Common myeloid progenitor, CD34-positive (primary cell): ENCODE measurements around the gene NLN.

Experiments
- CTCF ChIA-PET: fragments of 350-600 bp; sonication (Branson Sonifier 250); formaldehyde crosslinking; loops from one replicate; lab custom pipeline; 2021; ENCODE audit warnings: antibody characterized with exemption; lab: Charles Lee
- POLR2A ChIA-PET: fragments of 350-600 bp; sonication (Branson Sonifier 250); formaldehyde crosslinking; loops from one replicate; lab custom pipeline; 2021; ENCODE audit warnings: antibody characterized with exemption; lab: Charles Lee
- DNase-seq, 3 donors: peaks; one replicate each; pipeline versions ENCODE4 v3.0.0 to v3.0.0-alpha.2; 2013
- H3K27ac ChIP-seq, 2 experiments: 1 replicate in 1 of 2; 2 replicates in 1 of 2; pipeline ENCODE4 v1.7.0; 2013; ENCODE audit warnings: inconsistent platforms in 2 of 2, low read length in 2 of 2, mild to moderate bottlenecking in 2 of 2, low read depth in 1 of 2, moderate library complexity in 1 of 2; ENCODE audit not compliant: severe bottlenecking in 2 of 2, insufficient read depth in 1 of 2, poor library complexity in 1 of 2
- H3K27me3 ChIP-seq, 5 experiments: replicated peaks in 2 of 5; 1 replicate in 3 of 5; 2 replicates in 2 of 5; pipeline versions ENCODE4 v1.6.1 to v1.7.0; 2013; ENCODE audit warnings: low read length in 4 of 5, mild to moderate bottlenecking in 2 of 5, moderate library complexity in 2 of 5, inconsistent platforms in 1 of 5; ENCODE audit not compliant: insufficient read depth in 5 of 5, control insufficient read depth in 4 of 5
- H3K36me3 ChIP-seq, 4 experiments: 1 replicate in 2 of 4; 2 replicates in 2 of 4; pipeline versions ENCODE4 v1.6.1 to v1.7.0; 2013; ENCODE audit warnings: low read length in 3 of 4, control low read depth in 1 of 4, mild to moderate bottlenecking in 1 of 4; ENCODE audit not compliant: control insufficient read depth in 4 of 4, insufficient read depth in 4 of 4
- H3K4me1 ChIP-seq, 4 experiments: 1 replicate in 3 of 4; 2 replicates in 1 of 4; pipeline versions ENCODE4 v1.6.1 to v1.7.1; 2013; ENCODE audit warnings: low read length in 3 of 4, mild to moderate bottlenecking in 3 of 4, control low read depth in 1 of 4, inconsistent platforms in 1 of 4, moderate library complexity in 1 of 4; ENCODE audit not compliant: control insufficient read depth in 4 of 4, insufficient read depth in 4 of 4; ENCODE audit errors: control extremely low read depth in 1 of 4
- H3K4me3 ChIP-seq, 7 experiments: 1 replicate in 4 of 7; 2 replicates in 3 of 7; pipeline versions ENCODE4 v1.5.1 to v1.7.0; 2013; ENCODE audit warnings: mild to moderate bottlenecking in 7 of 7, low read length in 6 of 7, moderate library complexity in 6 of 7, inconsistent platforms in 2 of 7, low read depth in 2 of 7, control low read depth in 1 of 7; ENCODE audit not compliant: insufficient read depth in 4 of 7, control insufficient read depth in 1 of 7; ENCODE audit errors: extremely low read depth in 1 of 7
- H3K9me3 ChIP-seq, 5 experiments: 1 replicate in 4 of 5; 2 replicates in 1 of 5; pipeline versions ENCODE4 v1.6.1 to v1.7.1; 2013; ENCODE audit warnings: low read length in 4 of 5, mild to moderate bottlenecking in 2 of 5, inconsistent platforms in 1 of 5, low read depth in 1 of 5, moderate library complexity in 1 of 5; ENCODE audit not compliant: control insufficient read depth in 4 of 5, insufficient read depth in 2 of 5; ENCODE audit errors: control extremely low read depth in 1 of 5
- WGBS: methylation state at CpG from one replicate; pipeline ENCODE4 v1.1.5; 2013; ENCODE audit not compliant: insufficient coverage; 5-methylcytosine and 5-hydroxymethylcytosine counted together

Gene NLN

GRCh38 chr5:65739162-65739561, 17.2 kb downstream of the NLN start:
- no peak for DNase-seq
- Histone ChIP-seq H3K36me3 (peaks cover 0 to 2% (median 0%) of the 10 kb centered on the region in 4 experiments), H3K4me1 (peaks cover 0 to 13% (median 2%) of the 10 kb centered on the region in 4 experiments), H3K27ac (no peak overlapping the region), H3K4me3 (no peak overlapping the region), H3K27me3 (no peaks in the 10 kb centered on the region), H3K9me3 (no peaks in the 10 kb centered on the region)
- ChIA-PET POLR2A (no interaction called here), CTCF (no interaction called here)

GRCh38 chr5:65742565-65743231, 20.7 kb downstream of the NLN start:
- H3K27ac ChIP-seq: no peak overlapping the region
- POLR2A ChIA-PET: interaction anchor here (0.6 kb wide), 1 partner anchor 67 kb away, joined by 3 read pairs; no protein-coding TSS in a partner anchor
- CTCF ChIA-PET: interaction anchor here (0.6 to 2.9 kb wide), 5 partner anchors 15 to 375 kb away, joined by 3 to 8 read pairs (median 3); no protein-coding TSS in a partner anchor
- no peaks in the 10 kb centered on the region for H3K4me1 ChIP-seq
- no peaks in the 10 kb centered on the region for H3K27me3 ChIP-seq
- no CpG with 5 or more reads among the region's 4 CpGs for WGBS
- peak; percentile 49 to 68 (median 67) for DNase-seq
- no peaks in the 10 kb centered on the region for H3K9me3 ChIP-seq
- H3K36me3 ChIP-seq: peaks cover 0 to 2% (median 0%) of the 10 kb centered on the region in 4 experiments
- H3K4me3 ChIP-seq: no peak overlapping the region

DNA sequence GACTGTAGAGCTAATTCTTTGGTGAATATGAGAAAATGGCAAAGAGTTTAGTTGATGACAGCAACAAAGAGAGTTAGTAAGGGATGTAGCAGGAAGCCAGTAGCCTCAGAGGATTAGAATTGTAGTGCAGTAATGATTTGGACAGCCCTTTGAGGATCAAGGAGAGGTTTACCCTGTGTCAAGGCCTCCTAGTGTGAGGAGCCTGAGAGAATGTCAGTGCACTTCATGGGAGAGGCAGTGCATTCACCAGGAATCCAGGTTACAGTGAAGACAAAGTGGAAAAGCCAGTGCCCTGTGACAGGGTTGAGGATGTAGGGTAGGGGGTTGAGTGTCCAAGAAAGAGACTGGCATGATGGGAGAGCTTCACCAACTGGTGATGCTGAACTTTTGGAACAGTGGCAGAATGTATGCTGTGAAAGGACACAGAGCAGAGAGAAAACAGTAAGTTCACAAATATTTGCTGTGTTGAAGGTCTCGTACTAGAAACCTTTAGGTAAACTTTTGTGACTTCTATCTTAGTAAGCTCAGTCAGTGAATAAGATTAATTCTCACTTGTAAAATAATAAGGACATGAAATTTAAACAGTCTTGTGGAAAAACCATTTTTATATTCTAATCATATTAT, 27.3 kb downstream of the NLN start:
- no peak for DNase-seq
- POLR2A ChIA-PET: no interaction called here

GRCh38 chr5:65749956-65750355, 28.0 kb downstream of the NLN start:
- Histone ChIP-seq H3K27me3 (no peaks in the 10 kb centered on the region), H3K36me3 (peaks cover 0 to 3% (median 0%) of the 10 kb centered on the region in 4 experiments), H3K9me3 (peaks cover 0 to 2% (median 0%) of the 10 kb centered on the region in 5 experiments), H3K4me1 (no peaks in the 10 kb centered on the region), H3K4me3 (no peak overlapping the region), H3K27ac (no peak overlapping the region)
- WGBS: 100% methylated on average over 2 of the region's 5 CpGs
- ChIA-PET CTCF (interaction anchor here (0.8 kb wide), 1 partner anchor 12 kb away, joined by 3 read pairs; no protein-coding TSS in a partner anchor), POLR2A (no interaction called here)
- no peak for DNase-seq

More for the DNA sequence above, 27.3 kb downstream of the NLN start:
- peaks cover 0 to 2% (median 0%) of the 10 kb centered on the region in 5 experiments for H3K9me3 ChIP-seq
- H3K36me3 ChIP-seq: peaks cover 0 to 3% (median 0%) of the 10 kb centered on the region in 4 experiments
- H3K4me3 ChIP-seq: no peak overlapping the region
- H3K27ac ChIP-seq: no peak overlapping the region
- CTCF ChIA-PET: interaction anchor here (0.8 kb wide), 1 partner anchor 11 kb away, joined by 3 read pairs; no protein-coding TSS in a partner anchor
- WGBS: no CpG with 5 or more reads among the region's 1 CpG
- no peaks in the 10 kb centered on the region for H3K27me3 ChIP-seq
- no peaks in the 10 kb centered on the region for H3K4me1 ChIP-seq

GRCh38 chr5:65750938-65751337, 28.9 kb downstream of the NLN start:
- Histone ChIP-seq H3K36me3 (peaks cover 0 to 3% (median 0%) of the 10 kb centered on the region in 4 experiments), H3K27ac (no peak overlapping the region), H3K4me3 (no peak overlapping the region), H3K27me3 (no peaks in the 10 kb centered on the region), H3K4me1 (no peaks in the 10 kb centered on the region), H3K9me3 (peaks cover 0 to 2% (median 0%) of the 10 kb centered on the region in 5 experiments)
- CTCF ChIA-PET: interaction anchor here (2.3 kb wide), 1 partner anchor 10 kb away, joined by 7 read pairs; no protein-coding TSS in a partner anchor
- POLR2A ChIA-PET: no interaction called here
- no peak for DNase-seq
- WGBS: no CpG with 5 or more reads among the region's 2 CpGs

- Histone ChIP-seq H3K4me3 (no peak overlapping the region), H3K27ac (no peak overlapping the region), H3K9me3 (peaks cover 0 to 2% (median 0%) of the 10 kb centered on the region in 5 experiments), H3K27me3 (no peaks in the 10 kb centered on the region), H3K4me1 (no peaks in the 10 kb centered on the region), H3K36me3 (peaks cover 0 to 3% (median 0%) of the 10 kb centered on the region in 4 experiments)
- WGBS: 100% methylated on average over 1 of the region's 8 CpGs
- no peak for DNase-seq
- CTCF ChIA-PET: interaction anchor here (1.3 kb wide), 1 partner anchor 10 kb away, joined by 3 read pairs; no protein-coding TSS in a partner anchor
- POLR2A ChIA-PET: interaction anchor here (0.7 kb wide), 1 partner anchor 184 kb away, joined by 3 read pairs; no protein-coding TSS in a partner anchor
These were observed 31.2 kb downstream of the NLN start for GRCh38 chr5:65753189-65753588.
